SK-N-MC (cell line): ENCODE data around the gene TMEM232.

Experiments used
- DNase-seq: peaks from one replicate; pipeline ENCODE4 v3.0.0-alpha.2; 2011; ENCODE audit warnings: low read depth, low spot score
- H3K27ac ChIP-seq: fragments of 200-600 bp; sonication (generic); 2 replicates; pipeline ENCODE4 v1.5.1; 2016; ENCODE audit warnings: mixed run types
- H3K36me3 ChIP-seq: fragments of 200-600 bp; sonication (generic); 2 replicates; pipeline ENCODE4 v1.6.1; 2017; ENCODE audit warnings: antibody characterized with exemption, low read length, mixed read lengths; ENCODE audit not compliant: insufficient read depth
- H3K4me3 ChIP-seq: fragments of 200-600 bp; sonication (generic); 2 replicates; pipeline ENCODE4 v1.5.1; 2016
- H3K9ac ChIP-seq: fragments of 200-600 bp; sonication (generic); 2 replicates; pipeline ENCODE4 v1.8.0; 2017; ENCODE audit warnings: mixed run types, mixed read lengths; ENCODE audit not compliant: insufficient read length
- H3K9me3 ChIP-seq: fragments of 200-600 bp; sonication (generic); 2 replicates; pipeline ENCODE4 v1.6.1; 2017; ENCODE audit warnings: low read depth, mild to moderate bottlenecking, antibody characterized with exemption, low read length, moderate library complexity, mixed read lengths
- EZH2 ChIP-seq: fragments of 200-600 bp; sonication (generic); IDR thresholded peaks from one replicate; pipeline ENCODE4 v1.6.1; 2017; ENCODE audit warnings: antibody characterized with exemption
- FOXP2 ChIP-seq: optimal IDR thresholded peaks from 2 replicates; pipeline ENCODE3; 2011; ENCODE audit warnings: mild to moderate bottlenecking, moderate library complexity; ENCODE audit not compliant: insufficient read depth; ENCODE audit errors: extremely low read length, control extremely low read depth
- POLR2AphosphoS5 ChIP-seq: IDR thresholded peaks from 2 replicates; pipeline ENCODE4 v1.6.1; 2012; ENCODE audit warnings: mild to moderate bottlenecking, low read depth, low read length, borderline replicate concordance

The TMEM232 gene

GRCh38 chr5:110651507-110651906 is 75.0 kb downstream of the TMEM232 start:
- Histone ChIP-seq H3K9me3 (no peaks in the 10 kb centered on the region), H3K4me3 (no peak overlapping the region), H3K36me3 (no peaks in the 10 kb centered on the region), H3K27ac (no peak overlapping the region), H3K9ac (no peak overlapping the region)
- TF ChIP-seq EZH2: no peak
- TF ChIP-seq POLR2AphosphoS5: no peak
- no peak for TF ChIP-seq FOXP2
- no peak for DNase-seq

GRCh38 chr5:110644357-110644756 is 82.1 kb downstream of the TMEM232 start:
- TF ChIP-seq EZH2 (no peak), POLR2AphosphoS5 (no peak), FOXP2 (no peak)
- DNase-seq: no peak
- no peaks in the 10 kb centered on the region for H3K9me3 ChIP-seq
- no peaks in the 10 kb centered on the region for H3K36me3 ChIP-seq
- H3K27ac ChIP-seq: no peak overlapping the region
- H3K9ac ChIP-seq: no peak overlapping the region
- no peak overlapping the region for H3K4me3 ChIP-seq

- Histone ChIP-seq H3K9ac (no peak overlapping the region), H3K27ac (no peak overlapping the region), H3K9me3 (no peaks in the 10 kb centered on the region), H3K4me3 (no peak overlapping the region), H3K36me3 (no peaks in the 10 kb centered on the region)
- DNase-seq: no peak
- no peak for TF ChIP-seq FOXP2
- no peak for TF ChIP-seq POLR2AphosphoS5
- TF ChIP-seq EZH2: no peak
Observed at GRCh38 chr5:110638970-110639902, 87.2 kb downstream of the TMEM232 start.

- H3K9me3 ChIP-seq: no peaks in the 10 kb centered on the region
- H3K9ac ChIP-seq: no peak overlapping the region
- H3K27ac ChIP-seq: no peak overlapping the region
- TF ChIP-seq EZH2 (no peak), POLR2AphosphoS5 (no peak)
- no peaks in the 10 kb centered on the region for H3K36me3 ChIP-seq
- DNase-seq: no peak
- H3K4me3 ChIP-seq: no peak overlapping the region
Observed at GRCh38 chr5:110634475-110634874, 92.0 kb downstream of the TMEM232 start.

GRCh38 chr5:110631236-110631635 is 95.2 kb downstream of the TMEM232 start:
- Histone ChIP-seq H3K9me3 (no peaks in the 10 kb centered on the region), H3K4me3 (no peak overlapping the region), H3K27ac (no peak overlapping the region), H3K9ac (no peak overlapping the region), H3K36me3 (no peaks in the 10 kb centered on the region)
- no peak for TF ChIP-seq FOXP2
- TF ChIP-seq EZH2: no peak
- no peak for TF ChIP-seq POLR2AphosphoS5
- no peak for DNase-seq

GRCh38 chr5:110630350-110630749 is 96.1 kb downstream of the TMEM232 start:
- TF ChIP-seq EZH2 (no peak), FOXP2 (no peak), POLR2AphosphoS5 (no peak)
- DNase-seq: no peak
- H3K4me3 ChIP-seq: no peak overlapping the region
- H3K9ac ChIP-seq: no peak overlapping the region
- H3K27ac ChIP-seq: no peak overlapping the region
- H3K36me3 ChIP-seq: no peaks in the 10 kb centered on the region
- no peaks in the 10 kb centered on the region for H3K9me3 ChIP-seq

GRCh38 chr5:110625376-110625999 is 101.0 kb downstream of the TMEM232 start:
- TF ChIP-seq FOXP2: no peak
- no peaks in the 10 kb centered on the region for H3K9me3 ChIP-seq
- H3K9ac ChIP-seq: no peak overlapping the region
- DNase-seq: peak; percentile 30
- no peak overlapping the region for H3K4me3 ChIP-seq
- H3K36me3 ChIP-seq: no peaks in the 10 kb centered on the region
- H3K27ac ChIP-seq: no peak overlapping the region

- Histone ChIP-seq H3K9me3 (no peaks in the 10 kb centered on the region), H3K4me3 (no peak overlapping the region), H3K36me3 (no peaks in the 10 kb centered on the region), H3K27ac (no peak overlapping the region), H3K9ac (no peak overlapping the region)
- TF ChIP-seq POLR2AphosphoS5: no peak
- TF ChIP-seq EZH2: no peak
- TF ChIP-seq FOXP2: no peak
- DNase-seq: no peak
Observed at GRCh38 chr5:110623874-110624273, 102.6 kb downstream of the TMEM232 start.
